HG02885 (cell line): Measurements from ENCODE around the gene RNPEP.
A peak's percentile ranks its signal among the peaks of the same experiment; 100 is the strongest.
"Not testable (repeated sequence)": the region's sequence is repeated elsewhere in the genome, so short reads cannot be mapped to it uniquely, and the experiment has no call there.

Experiments used
- ATAC-seq: cut with Tn5 transposase; IDR thresholded peaks from one replicate; pipeline ENCODE4 v1.9.1; 2021; ENCODE audit warnings: mild to moderate bottlenecking; ENCODE audit not compliant: unreplicated experiment, poor library complexity

RNPEP gene

GRCh38 chr1:202031796-202032195, 49.3 kb downstream of the RNPEP start:
- ATAC-seq = no peak

- no peak for ATAC-seq
Measured at GRCh38 chr1:202034149-202034682, 51.8 kb downstream of the RNPEP start.

GRCh38 chr1:202034683-202035462, 52.4 kb downstream of the RNPEP start:
- ATAC-seq = no peak

- no peak for ATAC-seq
Measured at GRCh38 chr1:202036595-202037387, 54.3 kb downstream of the RNPEP start.

GRCh38 chr1:202037706-202038296, 55.4 kb downstream of the RNPEP start:
- ATAC-seq = no peak

- peak; percentile 56 for ATAC-seq
Measured at GRCh38 chr1:202038688-202039346, 56.4 kb downstream of the RNPEP start.

- ATAC-seq = no peak
Measured at GRCh38 chr1:202045705-202046104, 63.3 kb downstream of the RNPEP start.

GRCh38 chr1:202046227-202046626, 63.8 kb downstream of the RNPEP start:
- ATAC-seq = no peak

- no peak for ATAC-seq
Measured at GRCh38 chr1:202046748-202047708, 64.6 kb downstream of the RNPEP start.

GRCh38 chr1:202047977-202048376, 65.5 kb downstream of the RNPEP start:
- no peak for ATAC-seq

- no peak for ATAC-seq
Measured at GRCh38 chr1:202049129-202049528, 66.7 kb downstream of the RNPEP start.

- ATAC-seq = no peak
Measured at GRCh38 chr1:202054094-202054493, 71.6 kb downstream of the RNPEP start.

GRCh38 chr1:202054673-202055072, 72.2 kb downstream of the RNPEP start:
- ATAC-seq = not testable (repeated sequence)
